Stimulated activated CD8-positive, alpha-beta memory T cell treated with anti-CD3 and anti-CD28 coated beads, Interleukin-7, amount 100 ng/mL, for 1 hour (primary cell): ENCODE measurements around the gene LPAR5.

Source experiments
- DNase-seq, 2 donors: peaks; one replicate each; pipeline ENCODE4 v3.0.0-alpha.2; 2020; ENCODE audit warnings: low read depth in 2 of 2

The LPAR5 gene

DNA sequence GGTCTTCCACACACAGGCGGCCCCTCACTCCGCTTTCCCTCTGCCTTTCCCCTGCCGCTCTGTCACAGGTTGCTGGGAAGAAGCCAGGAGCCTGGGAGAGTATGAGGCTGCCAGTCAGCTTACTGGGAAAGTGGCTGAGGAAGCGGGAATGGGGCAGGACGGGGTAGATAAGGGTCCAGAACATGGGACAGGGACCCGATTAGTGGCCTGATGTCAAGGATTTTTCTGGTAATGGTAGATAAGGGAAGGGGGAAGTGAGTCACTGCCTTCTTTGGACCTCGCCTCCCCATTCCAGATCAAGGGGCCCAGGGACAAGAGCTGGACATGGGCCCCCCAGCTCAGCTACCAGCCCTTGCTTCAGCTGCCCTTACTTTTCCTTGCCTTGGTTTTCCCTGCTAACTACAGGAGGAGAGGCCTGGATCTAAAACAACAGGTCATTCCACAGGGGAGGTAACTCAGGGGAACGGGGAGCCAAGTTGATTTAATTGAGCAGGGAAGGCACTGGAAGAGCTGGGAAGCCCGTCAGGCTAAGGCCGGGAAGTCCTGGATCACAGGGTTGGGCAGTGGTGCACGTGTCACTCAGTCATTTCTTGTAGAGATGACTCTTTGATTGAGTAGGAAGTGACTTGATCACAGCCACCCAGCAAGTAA is 3.5 kb upstream of the LPAR5 start:
- no peak for DNase-seq

DNA sequence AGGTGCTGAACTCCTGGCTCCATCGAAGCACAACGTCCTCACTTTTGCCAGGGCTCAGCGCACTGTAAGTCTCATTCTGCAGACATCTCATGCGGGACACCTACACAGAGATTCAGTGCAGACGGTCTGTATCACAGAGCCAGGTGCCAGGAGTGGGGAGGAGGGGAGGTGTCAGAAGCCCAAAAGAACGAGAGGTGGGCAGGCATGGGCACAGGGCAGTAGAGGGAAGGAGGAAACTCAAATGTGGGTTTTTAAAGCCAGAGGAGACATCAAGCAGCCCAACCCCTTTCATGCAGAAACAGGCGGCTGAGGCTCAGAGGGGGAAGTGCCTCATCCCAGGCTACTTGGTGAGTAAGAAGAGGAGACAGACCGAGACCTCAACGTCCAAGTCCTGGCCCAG is 2.5 kb upstream of the LPAR5 start:
- DNase-seq: no peak

DNA sequence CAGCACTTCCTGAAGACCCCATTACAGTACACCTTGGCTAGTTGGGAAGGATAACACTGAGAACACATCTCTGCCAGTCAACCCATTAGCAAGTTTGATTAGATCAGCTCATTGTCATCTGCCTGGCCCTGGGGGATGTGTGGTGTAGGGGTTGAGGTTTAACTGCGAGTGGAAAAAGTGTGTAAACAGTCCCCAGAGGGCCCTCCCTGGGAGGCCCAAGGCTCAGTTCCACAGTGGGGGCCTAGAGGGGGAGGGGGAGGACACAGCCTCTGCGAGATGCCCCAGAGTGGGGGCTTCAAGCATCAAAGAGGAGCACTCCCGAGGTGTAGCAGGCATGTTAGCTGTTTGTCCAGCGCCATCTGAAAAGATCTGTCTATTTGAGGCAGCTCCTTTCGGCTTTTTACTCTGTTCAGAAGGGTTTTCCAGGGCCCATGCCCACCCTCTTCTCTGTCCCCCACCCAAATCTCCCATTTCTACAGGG is 344 bp downstream of the LPAR5 start:
- DNase-seq: peak; percentile 42 to 46

DNA sequence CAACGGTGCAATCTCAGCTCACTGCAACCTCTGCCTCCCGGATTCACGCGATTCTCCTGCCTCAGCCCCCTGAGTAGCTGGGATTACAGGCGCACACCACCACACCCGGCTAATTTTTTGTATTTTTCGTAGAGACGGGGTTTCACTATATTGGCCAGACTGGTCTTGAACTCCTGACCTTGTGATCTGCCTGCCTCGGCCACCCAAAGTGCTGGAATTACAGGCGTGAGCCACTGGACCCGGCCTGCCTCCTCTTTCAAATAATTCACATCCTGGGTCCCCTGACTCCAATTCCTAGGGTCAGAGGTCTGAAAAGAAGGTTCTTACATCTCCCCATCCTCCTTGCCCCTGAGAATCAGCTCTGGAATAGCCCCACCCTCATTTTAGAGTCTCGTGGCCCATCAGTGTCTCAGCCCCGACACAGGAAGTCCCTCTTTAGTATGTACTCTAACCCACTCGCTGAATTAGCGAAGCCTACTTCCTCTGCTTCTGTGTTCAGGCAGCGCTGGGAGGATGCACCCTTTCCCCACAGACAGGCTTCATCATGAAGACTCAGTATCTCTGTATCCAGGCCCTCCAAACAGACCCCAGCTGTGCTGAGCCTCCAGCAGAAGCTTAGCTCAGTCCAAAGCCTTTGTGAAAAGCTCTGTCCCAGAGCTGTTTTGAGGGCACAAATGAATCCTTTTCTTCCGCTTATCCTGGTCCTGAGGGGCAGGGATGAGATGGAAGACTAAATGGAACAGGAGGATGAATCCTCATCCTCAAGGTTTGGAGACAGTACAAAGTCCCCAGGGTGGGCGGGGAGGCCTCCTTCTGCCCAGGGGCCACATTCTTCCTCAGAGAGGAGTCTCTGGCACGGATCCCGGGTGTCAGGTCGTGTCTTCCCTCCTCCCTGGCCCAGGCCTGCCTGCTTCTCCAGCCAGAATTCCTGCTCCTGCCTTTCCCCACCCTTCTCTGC is 3.5 kb downstream of the LPAR5 start:
- DNase-seq: peak in 1 of 2 donors; percentile 32

DNA sequence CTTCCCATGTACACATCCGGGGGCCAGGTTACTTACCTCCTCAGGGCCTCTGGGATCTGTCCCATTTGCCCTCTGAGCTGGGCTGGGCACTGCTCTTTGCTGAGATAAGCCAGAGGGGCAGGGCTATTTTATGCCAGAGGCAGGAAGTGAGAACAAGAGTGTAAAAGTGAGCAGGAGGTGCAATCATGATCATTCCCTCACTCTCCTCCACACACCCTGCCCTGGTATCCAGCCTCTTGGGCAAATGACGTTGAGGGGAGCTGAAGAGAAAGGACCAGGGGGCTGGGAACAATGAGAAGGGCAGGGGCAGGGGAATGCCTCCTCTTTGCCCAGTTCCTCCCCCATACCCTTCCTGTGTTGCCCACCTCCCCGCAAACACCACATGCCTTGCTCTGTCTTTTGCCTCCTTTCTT is 4.2 kb downstream of the LPAR5 start:
- DNase-seq: no peak

DNA sequence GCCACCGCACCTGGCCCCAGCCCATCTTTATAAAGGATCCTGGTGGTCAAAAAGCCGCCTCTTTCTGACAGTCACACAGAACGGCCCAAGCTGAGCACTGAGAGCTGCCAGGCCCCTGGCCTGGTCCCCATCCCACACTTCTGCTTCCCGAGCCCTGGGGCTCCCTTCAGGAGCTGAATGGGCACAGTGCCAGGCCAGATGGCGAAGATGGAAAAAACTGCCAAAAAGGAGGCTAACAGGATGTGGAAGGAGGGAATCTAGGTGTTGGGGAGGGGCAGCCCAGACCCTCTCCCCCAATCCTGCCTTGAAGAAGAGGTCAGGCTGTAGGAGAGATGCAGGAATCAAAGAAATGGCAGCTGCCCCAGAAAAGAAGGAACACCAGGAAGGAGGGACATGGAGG is 5.0 kb downstream of the LPAR5 start:
- no peak for DNase-seq

DNA sequence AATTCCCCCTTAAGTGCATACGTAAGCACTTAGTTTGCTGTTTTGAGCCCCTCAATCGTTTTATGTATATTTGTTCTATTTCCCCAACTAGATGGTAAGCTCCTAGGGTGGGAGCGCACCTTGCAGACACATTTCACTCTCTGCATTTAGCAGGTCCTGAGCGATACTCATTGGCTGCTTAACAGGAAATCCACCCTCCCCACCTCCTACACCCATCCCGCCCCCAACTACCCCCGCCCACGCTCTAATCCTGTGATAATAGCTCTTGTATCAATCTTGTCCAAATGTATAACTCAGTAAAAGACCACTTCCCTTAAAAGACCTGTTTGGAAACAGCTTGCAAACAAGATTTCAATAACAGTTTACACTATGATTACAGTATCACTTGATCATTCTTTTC is 8.1 kb downstream of the LPAR5 start:
- no peak for DNase-seq

DNA sequence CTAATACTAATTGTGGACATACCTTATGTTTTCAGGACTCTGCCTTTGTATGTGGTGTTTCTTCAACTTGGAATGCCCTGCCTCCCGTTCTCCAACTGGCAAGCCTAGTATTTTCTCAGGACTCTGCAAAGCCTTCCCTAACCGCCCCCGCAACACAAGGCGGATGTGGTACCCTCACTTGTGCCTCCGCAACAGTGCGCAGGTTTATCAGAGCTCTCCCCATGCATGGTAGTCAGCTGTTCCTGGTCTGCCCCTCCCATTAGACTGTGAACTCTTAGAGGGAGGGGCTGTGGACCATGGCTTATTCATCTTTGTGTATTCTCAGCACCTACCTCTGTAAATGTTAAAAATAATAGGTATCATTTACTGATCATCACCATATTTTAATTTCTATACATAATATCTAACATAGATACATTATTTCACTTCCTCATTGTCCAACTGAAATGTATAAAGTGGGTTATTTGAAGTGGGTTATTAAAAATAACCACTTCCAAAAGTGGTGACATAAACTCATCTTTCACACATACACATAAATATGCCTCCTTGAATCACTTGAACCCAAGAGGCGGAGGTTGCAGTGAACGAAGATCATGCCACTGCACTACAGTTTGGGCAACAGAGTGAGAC is 9.0 kb downstream of the LPAR5 start:
- no peak for DNase-seq

DNA sequence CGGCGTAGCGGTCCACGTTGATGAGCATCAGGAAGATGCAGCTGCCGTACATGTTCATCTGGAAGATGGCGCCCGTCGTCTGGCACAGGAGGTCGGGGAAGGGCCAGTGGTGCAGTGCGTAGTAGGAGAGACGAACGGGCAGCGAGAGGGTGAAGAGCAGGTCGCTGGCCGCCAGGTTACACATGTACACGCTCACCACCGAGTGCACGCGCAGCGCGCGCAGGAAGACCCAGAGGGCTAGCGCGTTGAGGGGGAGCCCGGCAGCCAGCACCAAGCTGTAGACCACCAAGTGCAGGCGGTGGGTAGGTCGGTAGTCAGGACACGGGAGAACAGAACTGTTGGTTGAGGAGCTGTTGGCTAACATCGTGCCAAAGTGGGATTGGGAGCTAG is 14.9 kb downstream of the LPAR5 start:
- no peak for DNase-seq

DNA sequence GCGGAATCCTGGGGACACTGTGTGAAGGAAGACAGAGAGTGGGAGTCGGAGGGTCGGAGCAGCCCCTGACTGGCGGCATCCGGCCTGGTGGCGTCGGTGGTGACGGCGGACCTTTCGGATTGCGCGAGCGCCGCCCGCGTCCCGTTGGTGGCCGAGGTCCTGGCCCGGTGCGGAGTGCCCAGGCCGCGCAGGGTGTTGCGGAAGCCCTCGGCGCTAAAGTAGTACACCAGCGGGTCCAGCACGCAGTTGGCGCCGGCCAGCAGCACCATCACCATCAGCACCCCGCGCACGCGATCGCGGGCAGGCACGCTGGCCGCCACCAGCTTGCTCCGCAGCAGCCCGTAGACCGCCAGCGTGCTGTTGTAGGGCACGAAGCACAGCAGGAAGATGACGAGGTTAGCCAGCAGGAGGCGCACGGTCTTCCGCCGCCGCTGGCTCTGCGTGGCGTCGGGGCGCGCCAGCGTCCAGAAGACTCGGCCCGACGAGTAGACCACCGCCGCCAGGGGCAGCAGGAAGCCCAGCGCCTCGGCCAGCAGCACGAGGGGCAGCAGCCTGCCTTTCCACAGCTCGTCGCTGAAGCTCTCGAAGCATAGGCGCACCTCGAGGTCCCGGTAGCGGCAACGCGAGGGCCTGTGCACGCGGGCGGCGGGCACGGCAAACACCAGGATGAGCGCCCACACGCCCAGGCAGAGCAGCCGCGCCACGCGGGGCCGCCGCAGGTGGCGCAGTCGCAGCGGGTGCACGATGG is 15.4 kb downstream of the LPAR5 start:
- DNase-seq: no peak

DNA sequence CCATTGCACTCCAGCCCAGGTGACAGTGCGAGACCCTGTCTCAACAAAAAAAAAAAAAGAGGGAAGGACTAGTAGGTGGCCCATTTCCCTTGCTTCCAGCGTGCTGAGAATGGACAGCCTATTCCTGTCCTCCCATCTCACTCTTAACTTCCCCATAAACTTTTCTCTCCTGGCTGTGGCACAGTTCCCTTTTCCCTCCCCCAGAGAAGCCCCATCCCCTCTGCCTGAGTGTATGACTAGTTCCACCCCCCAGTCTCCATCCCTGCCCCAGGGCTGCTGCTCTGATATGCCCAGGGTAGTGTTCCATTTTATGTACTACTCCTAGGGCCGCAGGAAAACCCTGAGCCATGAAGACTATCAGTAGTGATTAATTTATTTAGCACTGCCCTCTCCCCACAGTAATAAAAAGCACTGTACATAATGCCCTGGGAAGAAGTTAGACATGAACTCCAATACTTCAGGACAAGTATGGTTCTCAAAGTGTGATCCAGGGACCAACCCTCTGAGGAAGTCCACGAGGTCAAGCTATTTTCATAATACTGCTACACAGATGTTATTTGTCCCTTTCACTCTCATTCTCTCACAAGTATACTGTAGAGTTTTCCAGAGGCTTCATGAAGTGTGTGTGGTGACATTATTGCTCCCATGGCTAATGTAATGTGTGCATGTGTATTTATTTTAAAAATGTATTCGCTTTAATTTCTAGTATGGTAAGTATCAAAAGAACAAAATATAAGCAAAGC is 17.1 kb downstream of the LPAR5 start:
- no peak for DNase-seq

DNA sequence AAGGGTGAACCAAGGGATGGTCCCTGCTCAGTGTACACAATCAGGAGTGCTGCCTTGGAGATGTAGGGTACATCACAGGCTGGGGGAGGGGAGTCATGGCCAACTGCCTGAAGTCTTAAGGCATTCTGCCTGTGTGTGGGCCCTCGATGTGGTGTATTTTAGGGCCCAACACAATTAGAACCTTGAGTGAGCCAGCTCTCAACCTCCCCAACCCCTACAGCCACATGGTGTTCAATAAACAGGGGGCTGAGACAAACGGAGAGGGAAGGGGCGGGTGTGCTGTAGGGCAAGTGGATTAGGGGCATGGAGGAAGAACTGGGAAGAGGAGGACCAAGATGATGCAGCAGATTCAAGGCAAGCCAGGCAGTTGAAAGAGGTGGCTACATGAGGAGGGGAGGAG is 20.0 kb downstream of the LPAR5 start:
- DNase-seq: no peak

DNA sequence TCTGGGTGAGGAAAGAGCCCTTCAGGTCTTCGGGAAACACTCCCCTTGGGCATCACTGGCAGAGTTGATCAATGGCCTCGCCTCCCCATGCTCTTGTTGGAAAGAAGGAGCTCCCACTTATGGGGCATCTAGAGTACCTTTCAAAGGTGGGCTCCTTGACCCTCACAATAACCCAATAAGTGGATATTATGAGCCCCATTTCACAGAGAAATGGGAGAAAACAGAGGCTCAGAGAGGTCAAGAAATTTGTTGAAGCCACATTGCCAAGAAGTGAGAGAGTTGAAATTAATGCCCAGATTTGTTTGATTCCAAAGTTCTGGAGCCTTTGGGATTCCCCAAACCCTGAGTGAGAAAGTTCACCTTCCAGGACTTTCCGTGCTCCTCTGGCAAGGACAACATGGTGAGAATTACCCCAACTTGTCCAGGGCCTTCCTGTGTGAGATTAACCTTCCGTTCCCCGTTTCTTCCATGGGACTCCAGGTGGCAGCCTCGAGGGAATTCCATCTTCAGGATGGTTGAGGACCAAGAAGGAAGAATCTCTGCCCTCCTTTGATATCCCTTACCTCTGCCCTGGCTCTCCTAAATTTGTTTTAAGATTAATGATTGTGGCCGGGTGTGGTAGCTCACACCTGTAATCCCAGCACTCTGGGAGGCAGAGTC is 21.1 kb downstream of the LPAR5 start:
- no peak for DNase-seq

DNA sequence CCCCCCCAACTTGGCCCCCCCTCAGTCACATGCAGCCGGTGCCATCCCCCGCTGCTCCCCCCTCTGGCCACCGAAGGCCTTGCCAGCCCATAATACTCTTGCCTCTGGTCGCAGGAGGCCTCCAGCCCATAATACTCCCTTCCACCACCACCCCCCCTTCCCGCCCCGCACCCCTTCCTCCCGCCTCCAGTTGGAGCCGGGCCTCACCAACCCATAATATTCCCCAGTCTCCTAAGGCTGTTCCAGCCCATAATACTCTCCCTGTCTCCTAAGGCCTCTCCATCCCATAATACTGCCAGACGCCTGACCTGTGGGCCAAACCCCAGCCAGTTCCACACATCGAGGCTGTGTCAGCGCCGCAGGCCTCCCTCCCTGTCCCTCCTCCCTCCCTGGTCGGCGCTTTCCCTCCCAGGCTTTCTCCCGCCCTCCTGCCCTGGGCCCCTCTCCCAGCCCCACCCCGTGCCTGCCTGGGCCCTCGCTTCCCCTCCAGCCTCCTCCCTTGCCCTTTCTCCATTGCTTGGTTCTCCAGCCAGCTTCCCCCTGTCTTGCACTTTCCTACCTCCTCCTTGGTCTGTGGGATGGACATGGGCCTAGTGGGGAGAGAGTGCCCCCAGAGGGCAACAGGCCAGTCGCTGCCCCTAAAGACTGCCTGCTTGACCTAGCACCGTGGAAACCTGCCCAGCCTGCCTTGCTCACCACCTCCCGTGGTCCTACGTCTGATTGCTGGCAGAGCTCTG is 21.8 kb downstream of the LPAR5 start:
- DNase-seq: no peak

DNA sequence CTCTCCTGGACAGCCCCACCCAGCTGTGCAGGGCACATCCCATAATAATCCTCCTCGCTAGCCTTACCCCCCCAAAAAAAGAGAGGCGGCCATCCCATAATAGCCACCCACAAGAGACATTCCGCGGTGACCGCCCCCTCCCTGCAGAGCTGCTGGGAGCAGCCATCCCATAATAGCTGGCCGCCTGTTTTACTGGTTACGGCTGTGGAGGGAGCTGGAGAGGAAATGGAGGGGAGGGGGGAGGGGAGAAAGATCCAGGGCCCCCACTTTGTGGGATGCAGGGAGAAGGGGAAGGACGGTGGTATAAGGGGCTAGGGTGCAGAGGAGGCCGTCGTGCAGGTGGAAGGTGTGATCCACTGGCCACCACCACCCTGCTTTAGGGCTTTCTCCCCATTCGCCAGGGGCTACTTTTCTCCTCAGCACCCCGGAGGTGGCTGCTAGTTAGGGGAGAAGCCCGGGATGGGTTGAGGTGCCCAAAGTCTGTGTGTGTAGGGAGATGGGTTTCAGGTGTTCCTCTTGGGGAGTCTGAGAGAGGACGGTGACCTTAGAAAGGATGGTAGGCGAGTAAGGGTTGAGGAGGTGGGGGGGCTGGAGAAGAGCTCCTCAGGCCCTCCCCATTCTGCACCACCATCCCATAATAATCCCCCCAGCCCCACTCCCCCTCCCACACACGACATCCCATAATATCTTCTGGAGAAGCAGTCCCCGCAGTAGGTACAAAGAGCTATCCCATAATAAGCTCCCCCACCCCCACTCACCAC is 22.6 kb downstream of the LPAR5 start:
- DNase-seq: no peak

DNA sequence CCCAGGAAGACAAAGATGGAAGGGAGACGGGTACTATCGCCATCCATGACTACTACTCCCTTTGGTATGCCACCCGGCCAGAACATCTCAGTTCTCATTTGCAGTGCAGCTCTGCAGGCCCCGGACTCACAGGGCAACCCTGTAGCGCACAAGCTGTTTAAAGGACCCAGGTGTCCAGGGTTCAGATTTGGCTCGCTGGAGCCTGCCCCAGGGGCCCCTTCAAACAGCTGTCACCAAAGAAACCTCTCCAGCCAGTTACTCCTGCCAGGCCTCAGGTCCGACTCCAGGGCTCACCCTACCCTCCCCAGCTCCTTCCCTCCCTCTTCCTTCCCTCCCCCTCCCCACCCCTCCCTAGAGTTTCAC is 23.1 kb downstream of the LPAR5 start:
- no peak for DNase-seq

DNA sequence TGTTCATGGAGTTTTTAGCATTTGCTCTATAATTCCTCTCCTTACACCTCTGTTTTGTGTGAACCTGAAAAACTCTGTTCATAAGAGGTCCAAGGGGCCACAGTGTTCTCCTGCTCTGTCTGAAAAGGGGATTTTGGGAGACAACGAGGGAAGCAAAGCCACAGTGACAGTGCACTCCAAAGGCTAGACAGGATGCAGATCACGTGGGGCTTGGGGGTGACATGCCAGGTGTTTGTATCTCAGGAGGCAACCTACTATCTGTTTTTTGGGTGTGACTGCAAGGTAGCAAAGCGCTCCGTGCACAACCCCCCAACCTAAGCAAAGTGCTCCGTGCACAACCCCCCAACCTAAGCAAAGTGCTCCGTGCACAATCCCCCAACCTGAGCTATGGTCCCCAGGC is 23.5 kb downstream of the LPAR5 start:
- no peak for DNase-seq

DNA sequence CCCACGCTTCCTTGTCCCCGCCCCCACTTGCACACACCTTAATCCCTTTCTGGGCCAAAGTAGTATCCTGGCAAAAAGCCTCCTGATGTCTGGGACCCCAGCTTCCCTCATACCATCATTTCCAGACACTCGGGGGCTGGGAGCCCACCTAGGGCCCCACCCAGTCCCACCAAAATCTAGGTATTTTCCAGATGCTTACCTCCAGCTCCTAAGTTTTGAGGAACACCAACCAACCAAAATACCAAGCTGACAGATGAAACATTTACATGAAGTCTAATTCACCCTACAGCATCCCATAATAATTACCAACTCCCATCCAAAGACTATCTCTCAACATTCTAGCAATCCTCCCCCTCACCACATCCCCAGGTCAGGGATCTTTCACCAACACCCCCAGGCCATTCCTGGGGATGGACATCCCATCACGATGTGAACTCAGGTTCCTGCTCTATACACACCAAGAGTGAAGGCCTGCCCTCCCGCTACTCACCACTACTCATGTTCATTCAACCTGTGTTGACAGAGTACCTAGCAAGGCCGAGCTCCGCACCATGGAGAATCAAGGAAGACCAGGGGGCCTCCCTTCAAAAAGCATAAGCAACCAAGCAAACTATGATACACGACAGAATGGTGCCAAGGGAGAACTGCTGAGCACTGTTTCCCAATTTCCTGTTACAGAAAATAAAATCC is 27.0 kb downstream of the LPAR5 start:
- no peak for DNase-seq
